Tibial nerve (tissue), 4 donors: ENCODE data around the gene PDCD4.

ENCODE experiments used
- CTCF ChIP-seq, 5 experiments: fragments of 200-600 bp in 3 of 5; fragments of 450-650 bp in 2 of 5; sonication (generic) in 3 of 5; IDR thresholded peaks; one replicate each; pipeline ENCODE4 v1.5.1; 2016 to 2019; ENCODE audit warnings: antibody characterized with exemption in 5 of 5, mild to moderate bottlenecking in 3 of 5, moderate library complexity in 2 of 5
- EP300 ChIP-seq, 2 donors: sonication (generic); formaldehyde crosslinking; IDR thresholded peaks; one replicate each; pipeline ENCODE4 v1.6.1; 2017; ENCODE audit warnings: antibody characterized with exemption in 2 of 2, mild to moderate bottlenecking in 1 of 2
- POLR2A ChIP-seq, 2 donors: fragments of 450-650 bp; IDR thresholded peaks; one replicate each; pipeline ENCODE4 v1.6.1; 2017; ENCODE audit warnings: antibody characterized with exemption in 2 of 2, mild to moderate bottlenecking in 2 of 2, moderate library complexity in 2 of 2

- TF ChIP-seq POLR2A (IDR thresholded peaks at IDR 0.05) = no peak
- no peak for TF ChIP-seq CTCF (IDR thresholded peaks at IDR 0.05)
- no peak for TF ChIP-seq EP300 (IDR thresholded peaks at IDR 0.05)
These were observed 1.5 kb downstream of the PDCD4 start for GRCh38 chr10:110872984-110873923.
